AG09309 (cell line): ENCODE results near the gene ADM5.

Experiments used
- DNase-seq: peaks from one replicate; pipeline ENCODE4 v3.0.0-alpha.2; 2010; ENCODE audit warnings: low read depth
- H3K4me3 ChIP-seq: 2 replicates; pipeline ENCODE4 v1.5.1; 2011; ENCODE audit warnings: mild to moderate bottlenecking, low read depth, low read length, moderate library complexity; ENCODE audit not compliant: control insufficient read depth
- CTCF ChIP-seq: IDR thresholded peaks from 2 replicates; pipeline ENCODE4 v1.5.1; 2011; ENCODE audit warnings: mild to moderate bottlenecking, low read depth, low read length, inconsistent platforms; ENCODE audit not compliant: insufficient read depth, control insufficient read depth; ENCODE audit errors: missing control alignments

The ADM5 gene

GRCh38 chr19:49645592-49645991 is 43.8 kb upstream of the ADM5 start:
- TF ChIP-seq CTCF = no peak

GRCh38 chr19:49645995-49646394 is 43.4 kb upstream of the ADM5 start:
- DNase-seq = no peak
- TF ChIP-seq CTCF = no peak
- H3K4me3 ChIP-seq = no peak overlapping the region

More at GRCh38 chr19:49645592-49645991, 43.8 kb upstream of the ADM5 start:
- no peak for DNase-seq
- no peak overlapping the region for H3K4me3 ChIP-seq

GRCh38 chr19:49646586-49646985 is 42.8 kb upstream of the ADM5 start:
- no peak for DNase-seq
- no peak overlapping the region for H3K4me3 ChIP-seq
- TF ChIP-seq CTCF = no peak

GRCh38 chr19:49651029-49651819 is 38.2 kb upstream of the ADM5 start:
- H3K4me3 ChIP-seq = no peak overlapping the region
- no peak for DNase-seq
- TF ChIP-seq CTCF = no peak

- DNase-seq = no peak
- H3K4me3 ChIP-seq = no peak overlapping the region
- no peak for TF ChIP-seq CTCF
These were observed 37.4 kb upstream of the ADM5 start for GRCh38 chr19:49651820-49652550.

- TF ChIP-seq CTCF = no peak
- H3K4me3 ChIP-seq = no peak overlapping the region
- no peak for DNase-seq
These were observed 36.6 kb upstream of the ADM5 start for GRCh38 chr19:49652551-49653465.
